Urothelium cell line (cell line): Measurements from ENCODE around the gene EGLN1.
"Not testable (repeated sequence)": the region's sequence is repeated elsewhere in the genome, so short reads cannot be mapped to it uniquely, and the experiment has no call there.

Experiments used
- DNase-seq: peaks from one replicate; pipeline ENCODE4 v3.0.0; 2011; ENCODE audit warnings: low spot score, mixed read lengths
- FAIRE-seq: peaks from 2 replicates; lab custom pipeline; 2011; peaks lifted over from hg19 to GRCh38; lab: Jason Lieb, UNC

EGLN1 gene

DNA sequence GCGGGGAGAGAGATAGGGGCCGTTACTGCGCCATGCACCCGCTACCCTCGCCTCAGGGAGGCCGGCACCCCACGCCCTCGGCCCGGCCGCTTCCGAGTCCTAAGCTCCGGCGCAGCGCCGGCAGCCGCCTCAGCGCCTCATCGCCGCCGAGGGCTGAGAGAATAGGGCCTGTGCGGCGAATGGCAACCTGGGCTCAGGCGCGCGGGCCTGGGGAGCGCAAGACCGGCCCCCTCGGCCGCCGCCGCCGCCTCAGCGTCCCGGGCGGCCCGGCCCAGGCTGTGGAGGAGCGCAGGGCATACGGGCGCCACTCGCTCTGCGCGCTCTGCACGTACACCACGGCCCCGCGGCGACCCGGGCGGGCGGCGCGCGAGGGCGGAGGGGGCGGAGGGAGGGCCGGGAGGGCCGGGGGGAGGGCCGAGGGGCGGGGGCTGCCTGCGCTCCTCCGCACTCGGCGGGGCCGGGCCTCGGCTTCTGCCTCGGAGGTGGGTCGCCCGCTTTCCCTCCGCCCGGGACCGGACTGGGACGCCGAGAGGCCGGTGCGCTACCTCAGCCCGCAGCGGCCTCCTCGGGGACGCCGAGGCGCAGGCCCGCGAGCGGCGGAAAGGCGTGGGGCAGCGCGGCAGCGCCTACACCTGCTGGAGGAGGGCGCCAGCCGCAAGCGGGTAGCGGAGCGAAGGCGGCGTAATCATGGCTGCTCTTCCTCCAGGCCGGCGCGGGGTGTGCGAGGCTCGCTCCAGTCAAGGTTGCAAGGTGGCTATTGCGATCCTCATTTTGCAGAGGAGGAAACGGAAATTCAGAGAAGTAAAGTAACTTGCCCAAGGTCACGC is at the start of gene EGLN1:
TSS of gene EGLN1 (minus strand) at position 317 of the 827 bp plus-strand sequence. CDS start 399 bp downstream, outside the sequence.
- DNase-seq (peak; percentile 92), FAIRE-seq (no peak)

DNA sequence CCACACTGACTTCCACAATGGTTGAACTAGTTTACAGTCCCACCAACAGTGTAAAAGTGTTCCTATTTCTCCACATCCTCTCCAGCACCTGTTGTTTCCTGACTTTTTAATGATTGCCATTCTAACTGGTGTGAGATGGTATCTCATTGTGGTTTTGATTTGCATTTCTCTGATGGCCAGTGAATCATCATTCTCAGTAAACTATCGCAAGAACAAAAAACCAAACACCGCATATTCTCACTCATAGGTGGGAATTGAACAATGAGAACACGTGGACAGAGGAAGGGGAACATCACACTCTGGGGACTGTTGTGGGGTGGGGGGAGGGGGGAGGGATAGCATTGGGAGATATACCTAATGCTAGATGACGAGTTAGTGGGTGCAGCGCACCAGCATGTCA is 49.4 kb upstream of the EGLN1 start:
- not testable (repeated sequence) for FAIRE-seq, DNase-seq

GRCh38 chr1:231471027-231471426 is 48.9 kb upstream of the EGLN1 start:
- not testable (repeated sequence) for FAIRE-seq, DNase-seq

- FAIRE-seq (no peak), DNase-seq (no peak)
These were observed 45.9 kb upstream of the EGLN1 start for GRCh38 chr1:231467986-231468385.

GRCh38 chr1:231465051-231465450 is 43.0 kb upstream of the EGLN1 start:
- DNase-seq (no peak), FAIRE-seq (no peak)

- no peak for DNase-seq
- FAIRE-seq: no peak
These were observed 41.5 kb upstream of the EGLN1 start for GRCh38 chr1:231463541-231463940.

GRCh38 chr1:231460614-231461013 is 38.5 kb upstream of the EGLN1 start:
- no peak for DNase-seq
- no peak for FAIRE-seq

GRCh38 chr1:231459438-231459837 is 37.4 kb upstream of the EGLN1 start:
- not testable (repeated sequence) for DNase-seq, FAIRE-seq

DNA sequence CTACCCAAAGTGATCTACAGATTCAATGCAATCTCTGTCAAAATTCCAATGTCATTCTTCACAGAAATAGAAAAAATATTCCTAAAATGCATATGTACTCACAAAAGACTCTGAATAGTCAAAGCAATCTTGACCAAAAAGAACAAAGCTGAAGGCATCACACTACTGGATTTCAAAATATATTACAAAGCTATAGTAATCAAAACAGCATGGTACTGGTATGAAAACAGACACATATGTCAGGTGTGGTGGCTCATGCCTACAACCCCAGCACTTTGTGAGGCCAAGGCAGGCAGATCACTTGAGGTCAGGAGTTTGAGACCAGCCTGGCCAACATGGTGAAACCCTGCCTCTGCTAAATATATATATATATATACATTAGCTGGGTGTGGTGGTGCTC is 35.9 kb upstream of the EGLN1 start:
- FAIRE-seq, DNase-seq: not testable (repeated sequence)

- DNase-seq, FAIRE-seq: not testable (repeated sequence)
These were observed 32.0 kb upstream of the EGLN1 start for GRCh38 chr1:231454133-231454532.

GRCh38 chr1:231446138-231446537 is 24.1 kb upstream of the EGLN1 start:
- no peak for FAIRE-seq

GRCh38 chr1:231444059-231444458 is 22.0 kb upstream of the EGLN1 start:
- FAIRE-seq (no peak), DNase-seq (no peak)

More at GRCh38 chr1:231446138-231446537, 24.1 kb upstream of the EGLN1 start:
- no peak for DNase-seq

DNA sequence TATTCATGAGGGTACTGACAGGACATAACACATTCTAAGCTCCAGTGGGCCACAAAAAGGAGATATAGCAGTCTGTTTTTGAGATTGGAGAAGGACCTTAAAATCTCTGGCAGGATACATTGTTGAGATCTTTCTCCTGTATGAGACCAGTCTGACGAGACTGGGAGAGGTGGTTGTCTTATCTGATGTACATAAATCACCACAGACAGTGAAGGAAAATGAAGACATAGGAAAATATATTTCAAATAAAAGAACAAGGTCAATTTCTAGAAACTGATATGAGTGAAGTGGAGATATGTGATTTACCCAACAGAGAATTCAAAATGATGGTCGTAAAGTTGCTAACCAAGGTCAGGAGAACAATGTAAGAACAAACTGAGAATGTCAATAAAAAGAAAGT is 21.3 kb upstream of the EGLN1 start:
- FAIRE-seq (no peak), DNase-seq (no peak)

DNA sequence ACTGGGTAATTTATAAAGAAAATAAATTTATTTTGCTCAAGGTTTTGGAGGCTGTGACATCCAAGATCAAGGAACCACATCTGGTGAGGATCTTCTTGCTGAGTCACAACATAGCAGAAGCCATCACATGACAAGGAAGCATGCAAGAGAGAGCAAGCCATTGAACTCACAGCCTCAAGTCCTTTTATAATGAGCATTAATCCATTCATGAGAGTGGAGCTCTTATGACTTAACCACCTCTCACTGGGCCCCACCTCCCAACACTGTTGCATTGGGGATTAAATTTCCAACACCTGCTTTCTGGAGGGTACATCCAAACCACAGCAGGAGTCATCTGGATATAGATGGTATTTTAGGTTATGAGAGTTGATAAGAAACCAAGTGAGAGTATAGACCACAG is 20.6 kb upstream of the EGLN1 start:
- DNase-seq: no peak
- no peak for FAIRE-seq

DNA sequence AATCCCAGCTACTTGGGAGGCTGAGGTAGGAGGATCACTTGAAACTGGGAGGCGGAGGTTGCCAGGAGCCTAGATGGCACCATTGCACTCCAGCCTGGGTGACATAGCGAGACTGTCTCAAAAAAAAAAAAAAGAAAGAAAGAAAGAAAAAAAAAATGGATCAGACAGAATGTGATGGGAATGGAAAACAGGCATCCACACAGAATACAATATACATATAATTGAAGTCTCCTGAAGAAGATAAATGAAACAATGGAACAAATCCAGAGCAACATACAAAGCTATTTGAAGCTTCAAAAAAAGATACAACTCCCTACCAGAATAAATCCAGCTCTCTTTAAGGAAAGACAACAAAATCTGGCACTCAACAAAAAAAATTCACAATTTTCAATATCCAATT is 10.9 kb upstream of the EGLN1 start:
- FAIRE-seq (no peak), DNase-seq (no peak)

DNA sequence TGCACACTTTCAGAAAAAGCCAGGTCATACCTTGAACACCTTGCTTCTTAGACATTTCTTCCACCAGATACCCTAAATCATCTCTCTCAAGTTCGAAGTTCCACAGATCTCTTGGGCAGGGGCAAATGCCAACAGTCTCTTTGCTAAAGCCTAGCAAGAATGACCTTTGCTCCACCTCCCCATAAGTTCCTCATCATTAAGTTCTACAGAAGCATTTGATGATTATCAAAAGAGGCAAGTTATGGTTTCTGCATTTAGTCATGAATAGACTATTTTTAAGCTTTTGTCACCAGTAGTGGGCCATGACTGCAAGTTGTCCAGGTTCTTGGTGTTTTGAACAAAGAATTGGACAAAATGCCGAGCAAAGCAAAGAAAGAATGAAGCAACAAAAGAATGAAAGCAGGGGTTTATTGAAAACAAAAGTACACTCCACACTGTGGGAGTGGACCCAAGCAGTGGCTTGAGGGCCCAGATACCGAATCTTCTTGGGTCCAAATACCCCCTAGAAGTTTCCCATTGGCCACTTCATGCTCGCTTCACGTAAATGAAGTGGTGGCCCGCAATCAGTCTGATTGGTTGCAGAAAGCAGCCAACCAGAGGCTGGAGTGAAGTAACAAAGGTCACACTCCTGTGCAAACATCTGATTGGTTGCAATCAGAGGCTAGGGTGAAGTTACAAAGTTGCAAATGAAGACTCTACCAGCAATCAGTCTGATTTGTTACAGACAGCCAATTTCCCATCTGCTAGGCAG is 9.8 kb upstream of the EGLN1 start:
- DNase-seq: no peak
- FAIRE-seq: peak; percentile 44

DNA sequence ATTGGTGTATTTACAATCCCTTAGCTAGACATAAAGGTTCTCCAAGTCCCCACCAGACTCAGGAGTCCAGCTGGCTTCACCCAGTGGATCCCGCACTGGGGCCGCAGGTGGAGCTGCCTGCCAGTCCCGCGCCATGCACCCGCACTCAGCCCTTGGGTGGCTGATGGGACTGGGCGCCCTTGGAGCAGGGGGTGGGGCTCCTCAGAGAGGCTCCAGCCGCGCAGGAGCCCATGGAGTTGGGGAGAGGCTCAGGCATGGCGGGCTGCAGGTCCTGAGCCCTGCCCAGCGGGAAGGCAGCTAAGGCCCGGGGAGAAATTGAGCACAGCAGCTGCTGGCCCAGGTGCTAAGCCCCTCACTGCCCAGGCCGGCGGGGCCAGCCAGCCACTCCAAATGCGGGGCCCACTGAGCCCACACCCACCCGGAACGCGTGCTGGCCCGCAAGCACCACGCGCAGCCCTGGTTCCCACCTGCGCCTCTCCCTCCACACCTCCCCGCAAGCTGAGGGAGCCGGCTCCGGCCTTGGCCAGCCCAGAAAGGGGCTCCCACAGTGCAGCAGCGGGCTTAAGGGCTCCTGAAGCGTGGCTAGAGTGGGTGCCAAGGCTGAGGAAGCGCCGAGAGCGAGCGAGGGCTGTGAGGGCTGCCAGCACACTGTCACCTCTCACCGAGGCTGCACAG is 8.7 kb upstream of the EGLN1 start:
- not testable (repeated sequence) for DNase-seq, FAIRE-seq

DNA sequence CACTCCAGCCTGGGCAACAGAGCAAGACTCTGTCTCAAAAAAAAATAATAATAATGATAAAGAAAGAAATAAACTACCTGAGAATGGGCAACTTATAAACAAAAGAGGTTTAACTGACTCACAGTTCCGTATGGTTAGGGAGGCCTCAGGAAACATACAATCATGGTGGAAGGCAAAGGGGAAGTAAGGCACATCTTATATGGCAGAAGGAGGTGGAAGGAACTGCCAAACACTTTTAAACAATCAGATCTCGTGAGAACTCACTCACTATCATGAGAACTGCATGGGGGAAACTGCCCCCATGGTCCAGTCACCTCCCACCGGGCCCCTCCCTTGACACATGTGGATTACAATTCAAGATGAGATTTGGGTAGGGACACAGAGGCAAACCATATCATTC is 6.3 kb upstream of the EGLN1 start:
- DNase-seq (no peak), FAIRE-seq (no peak)

- FAIRE-seq (no peak), DNase-seq (no peak)
These were observed 3.1 kb upstream of the EGLN1 start for GRCh38 chr1:231424950-231425805.

DNA sequence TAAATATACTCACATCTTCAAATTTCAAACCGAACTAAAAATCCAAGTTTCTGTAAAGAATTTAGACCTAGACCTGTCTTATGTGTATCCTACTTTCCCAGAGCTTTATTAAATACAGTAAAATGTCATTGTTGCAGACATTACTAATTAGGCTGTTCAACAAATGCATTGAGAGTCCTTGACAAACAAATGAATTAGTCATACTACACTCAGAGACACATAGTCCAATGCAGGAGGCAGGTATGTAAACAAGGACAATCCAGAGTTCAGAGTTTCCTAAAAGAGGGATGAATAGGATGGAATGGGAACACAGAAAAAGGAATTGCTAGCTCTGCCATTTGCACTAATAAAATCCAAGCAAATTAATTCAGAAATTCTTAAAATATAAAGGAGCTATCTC is 1.6 kb upstream of the EGLN1 start:
- DNase-seq (no peak), FAIRE-seq (no peak)
